Astrocyte of the cerebellum (primary cell): ENCODE data around the gene TNFRSF17.
A peak's percentile ranks its signal among the peaks of the same experiment; 100 is the strongest.
"Not testable (repeated sequence)": the region's sequence is repeated elsewhere in the genome, so short reads cannot be mapped to it uniquely, and the experiment has no call there.

Source experiments
- DNase-seq: peaks from one replicate; pipeline ENCODE4 v3.0.0-alpha.2; 2011; ENCODE audit warnings: low read depth
- H3K4me3 ChIP-seq: 2 replicates; pipeline ENCODE4 v1.5.1; 2011; ENCODE audit warnings: mild to moderate bottlenecking, low read depth, low read length, moderate library complexity
- in situ Hi-C: cut with HindIII; loops from 2 replicates; pipeline ENCODE4 v1.10.0; 2017; ENCODE audit warnings: low sequenced_read_pairs
- TF ChIP-seq, protein P1 (sequence below): IDR thresholded peaks from 2 replicates; pipeline ENCODE4 v1.5.1; 2012; ENCODE audit warnings: low read length, low read depth, moderate library complexity, mild to moderate bottlenecking; ENCODE audit errors: missing control alignments

TNFRSF17 gene

DNA sequence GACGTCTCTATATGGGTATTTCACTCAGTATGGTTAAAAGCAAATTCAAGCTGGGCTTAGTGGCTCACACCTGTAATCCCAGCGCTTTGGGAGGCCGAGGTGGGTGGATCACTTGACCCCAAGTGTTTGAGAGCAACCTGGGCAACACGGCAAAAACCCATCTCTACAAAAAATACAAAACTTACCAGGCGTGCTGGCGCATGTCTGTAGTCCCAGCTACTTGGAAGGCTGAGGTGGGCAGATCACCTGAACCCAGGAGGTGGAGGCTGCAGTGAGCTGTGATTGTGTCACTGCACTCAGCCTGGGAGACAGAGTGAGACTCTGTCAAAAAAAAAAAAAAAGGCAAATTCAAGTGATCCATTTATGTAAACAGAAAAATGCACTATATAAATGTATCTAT is 1.3 kb upstream of the TNFRSF17 start:
- H3K4me3 ChIP-seq = no peak overlapping the region
- no peak for DNase-seq
- TF ChIP-seq, protein P1, sequence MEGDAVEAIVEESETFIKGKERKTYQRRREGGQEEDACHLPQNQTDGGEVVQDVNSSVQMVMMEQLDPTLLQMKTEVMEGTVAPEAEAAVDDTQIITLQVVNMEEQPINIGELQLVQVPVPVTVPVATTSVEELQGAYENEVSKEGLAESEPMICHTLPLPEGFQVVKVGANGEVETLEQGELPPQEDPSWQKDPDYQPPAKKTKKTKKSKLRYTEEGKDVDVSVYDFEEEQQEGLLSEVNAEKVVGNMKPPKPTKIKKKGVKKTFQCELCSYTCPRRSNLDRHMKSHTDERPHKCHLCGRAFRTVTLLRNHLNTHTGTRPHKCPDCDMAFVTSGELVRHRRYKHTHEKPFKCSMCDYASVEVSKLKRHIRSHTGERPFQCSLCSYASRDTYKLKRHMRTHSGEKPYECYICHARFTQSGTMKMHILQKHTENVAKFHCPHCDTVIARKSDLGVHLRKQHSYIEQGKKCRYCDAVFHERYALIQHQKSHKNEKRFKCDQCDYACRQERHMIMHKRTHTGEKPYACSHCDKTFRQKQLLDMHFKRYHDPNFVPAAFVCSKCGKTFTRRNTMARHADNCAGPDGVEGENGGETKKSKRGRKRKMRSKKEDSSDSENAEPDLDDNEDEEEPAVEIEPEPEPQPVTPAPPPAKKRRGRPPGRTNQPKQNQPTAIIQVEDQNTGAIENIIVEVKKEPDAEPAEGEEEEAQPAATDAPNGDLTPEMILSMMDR = no peak
- in situ Hi-C loops = no loop called here

DNA sequence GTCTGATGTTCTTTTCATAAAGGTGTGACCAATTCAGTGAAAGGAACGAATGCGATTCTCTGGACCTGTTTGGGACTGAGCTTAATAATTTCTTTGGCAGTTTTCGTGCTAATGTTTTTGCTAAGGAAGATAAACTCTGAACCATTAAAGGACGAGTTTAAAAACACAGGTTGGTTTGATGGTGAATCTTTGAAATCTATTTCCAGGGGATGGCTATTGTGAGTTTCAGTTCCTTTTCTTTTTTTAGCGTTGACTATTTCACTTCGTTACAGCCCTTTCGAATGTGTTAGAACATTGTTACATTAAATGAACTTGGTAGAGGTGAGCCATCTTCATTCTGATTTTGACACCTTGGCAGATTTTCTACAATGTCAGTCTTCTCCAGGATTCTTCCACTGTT is 1.2 kb downstream of the TNFRSF17 start:
- in situ Hi-C loops = no loop called here
- no peak for DNase-seq
- no peak overlapping the region for H3K4me3 ChIP-seq
- TF ChIP-seq, protein P1 = no peak

DNA sequence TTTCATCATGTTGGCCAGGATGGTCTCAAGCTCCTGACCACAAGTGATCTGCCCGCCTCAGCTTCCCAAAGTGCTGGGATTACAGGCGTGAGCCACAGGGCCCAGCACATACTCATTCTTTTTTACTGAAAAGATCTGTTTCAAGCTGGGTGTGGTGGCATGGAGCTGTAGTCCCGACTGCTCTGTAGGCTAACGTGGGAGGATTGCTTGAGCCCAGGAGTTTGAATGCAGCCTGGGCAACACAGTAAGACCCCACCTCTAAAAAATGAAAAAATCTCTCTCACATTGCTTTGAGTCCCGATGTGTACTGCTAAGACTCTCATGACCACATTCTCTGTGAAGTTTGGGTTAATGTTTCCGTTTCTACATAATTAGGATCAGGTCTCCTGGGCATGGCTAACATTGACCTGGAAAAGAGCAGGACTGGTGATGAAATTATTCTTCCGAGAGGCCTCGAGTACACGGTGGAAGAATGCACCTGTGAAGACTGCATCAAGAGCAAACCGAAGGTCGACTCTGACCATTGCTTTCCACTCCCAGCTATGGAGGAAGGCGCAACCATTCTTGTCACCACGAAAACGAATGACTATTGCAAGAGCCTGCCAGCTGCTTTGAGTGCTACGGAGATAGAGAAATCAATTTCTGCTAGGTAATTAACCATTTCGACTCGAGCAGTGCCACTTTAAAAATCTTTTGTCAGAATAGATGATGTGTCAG is 2.3 kb downstream of the TNFRSF17 start:
- H3K4me3 ChIP-seq = no peak overlapping the region
- in situ Hi-C loops = no loop called here
- TF ChIP-seq, protein P1 = no peak
- no peak for DNase-seq

DNA sequence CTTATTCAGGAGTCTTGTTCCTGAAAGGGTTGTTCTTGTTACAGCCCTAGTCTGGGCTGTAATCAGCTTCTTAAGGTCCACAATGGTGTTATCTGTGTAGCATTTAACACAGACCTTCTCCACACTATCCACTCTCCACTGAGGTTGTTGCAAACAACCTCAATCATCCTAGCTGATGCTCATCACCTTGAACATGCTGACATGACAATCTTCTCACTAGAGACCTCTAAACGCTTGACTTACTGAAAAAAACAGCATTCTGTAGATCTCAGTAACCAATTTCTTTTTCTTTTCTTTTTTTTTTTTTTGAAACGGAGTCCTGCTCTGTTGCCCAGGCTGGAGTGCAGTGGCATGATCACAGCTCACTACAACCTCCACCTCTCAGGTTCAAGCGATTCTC is 3.6 kb downstream of the TNFRSF17 start:
- in situ Hi-C loops = no loop called here
- no peak overlapping the region for H3K4me3 ChIP-seq
- TF ChIP-seq, protein P1 = no peak
- no peak for DNase-seq

DNA sequence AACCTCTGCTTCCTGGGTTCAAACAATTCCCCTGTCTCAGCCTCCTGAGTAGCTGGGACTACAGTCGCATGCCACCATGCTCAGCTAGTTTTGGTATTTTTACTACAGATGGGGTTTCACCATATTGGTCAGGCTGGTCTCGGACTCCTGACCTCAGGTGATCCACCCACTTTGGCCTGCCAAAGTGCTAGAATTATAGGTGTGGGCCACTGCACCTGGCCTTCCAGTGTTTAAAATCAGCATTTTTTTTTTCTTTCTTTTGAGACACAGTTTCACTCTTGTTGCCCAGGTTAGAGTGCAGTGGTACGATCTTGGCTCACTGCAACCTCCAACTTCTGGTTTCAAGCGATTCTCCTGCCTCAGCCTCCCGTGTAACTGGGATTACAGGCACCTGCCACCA is 5.3 kb downstream of the TNFRSF17 start:
- H3K4me3 ChIP-seq, in situ Hi-C loops, DNase-seq: not testable (repeated sequence)

DNA sequence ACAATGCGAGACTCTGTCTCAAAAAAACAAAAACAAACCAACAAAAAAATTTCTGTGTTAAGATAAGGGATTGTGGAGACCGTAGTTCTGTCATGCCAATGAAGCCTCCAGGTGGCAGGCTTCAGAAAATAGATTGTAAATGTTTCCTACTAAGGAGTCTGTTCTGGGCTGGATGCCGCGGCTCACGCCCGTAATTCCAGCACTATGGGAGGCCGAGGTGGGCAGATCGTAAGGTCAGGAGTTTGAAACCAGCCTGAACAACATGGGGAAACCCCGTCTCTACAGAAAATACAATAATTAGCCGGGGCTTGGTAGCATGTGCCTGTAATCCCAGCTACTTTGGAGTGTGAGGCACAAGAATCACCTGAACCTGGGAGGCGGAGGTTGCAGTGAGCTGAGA is 7.1 kb downstream of the TNFRSF17 start:
- DNase-seq = no peak
- H3K4me3 ChIP-seq = no peak overlapping the region
- TF ChIP-seq, protein P1 = peak; percentile 31
- in situ Hi-C loops = no loop called here

DNA sequence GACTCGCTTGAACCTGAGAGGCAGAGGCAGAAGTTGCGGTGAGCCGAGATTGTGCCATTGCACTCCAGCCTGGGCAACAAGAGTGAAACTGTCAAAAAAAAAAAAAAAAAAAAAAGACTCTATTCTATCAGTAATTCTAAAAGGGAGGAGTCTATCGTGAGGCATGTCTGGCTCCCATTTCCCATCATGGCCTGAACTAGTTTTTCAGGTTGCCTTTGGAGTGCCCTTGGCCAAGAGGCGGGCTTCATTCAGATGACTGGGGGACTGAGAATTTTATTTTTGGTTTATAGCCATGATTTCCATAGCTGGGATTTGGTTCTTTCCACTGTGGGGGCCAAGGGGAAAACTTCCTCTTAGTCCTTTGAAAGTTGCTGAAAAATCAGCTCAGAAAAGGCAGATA is 8.1 kb downstream of the TNFRSF17 start:
- TF ChIP-seq, protein P1 = no peak
- no peak overlapping the region for H3K4me3 ChIP-seq
- in situ Hi-C loops = no loop called here
- no peak for DNase-seq
